VCaP (cell line): ENCODE data around the gene DERA.
"Not testable (repeated sequence)": the region's sequence is repeated elsewhere in the genome, so short reads cannot be mapped to it uniquely, and the experiment has no call there.

Experiments used
- H3K27ac ChIP-seq: fragments of 450-650 bp; 2 replicates; pipeline ENCODE4 v1.5.1; 2017
- CTCF ChIP-seq: fragments of 450-650 bp; conservative IDR thresholded peaks from 2 replicates; pipeline ENCODE4 v1.5.1; 2017; ENCODE audit warnings: mild to moderate bottlenecking, moderate library complexity

Gene DERA

GRCh38 chr12:16002880-16003279 is 91.7 kb downstream of the DERA start:
- TF ChIP-seq CTCF = no peak
- H3K27ac ChIP-seq = no peak overlapping the region

GRCh38 chr12:16003460-16003859 is 92.3 kb downstream of the DERA start:
- H3K27ac ChIP-seq = no peak overlapping the region
- TF ChIP-seq CTCF = no peak

GRCh38 chr12:16006752-16007151 is 95.6 kb downstream of the DERA start:
- TF ChIP-seq CTCF = no peak
- no peak overlapping the region for H3K27ac ChIP-seq

DNA sequence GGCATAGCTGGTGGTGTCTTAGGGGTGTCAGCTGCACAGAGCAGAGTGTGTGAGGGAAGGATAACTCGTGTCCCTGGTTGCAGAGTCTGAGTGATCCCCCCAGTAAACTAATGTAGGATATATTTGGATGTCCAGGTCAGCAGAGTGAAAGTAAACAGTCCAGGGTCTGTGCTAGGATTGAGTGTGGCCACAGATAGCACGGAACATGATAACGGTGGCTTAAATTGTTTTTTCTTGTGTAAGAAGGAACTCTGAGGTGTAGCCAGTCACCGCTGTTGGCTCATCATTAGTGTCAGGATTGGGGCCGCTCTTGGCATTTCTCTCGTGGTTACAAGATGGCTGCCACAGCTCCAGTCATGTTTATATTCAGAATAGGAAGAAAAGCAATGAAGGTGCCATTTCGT is 97.3 kb downstream of the DERA start:
- TF ChIP-seq CTCF = no peak
- H3K27ac ChIP-seq = no peak overlapping the region

GRCh38 chr12:16012117-16012516 is 101.0 kb downstream of the DERA start:
- no peak overlapping the region for H3K27ac ChIP-seq
- TF ChIP-seq CTCF = no peak

- H3K27ac ChIP-seq = not testable (repeated sequence)
These were observed 102.6 kb downstream of the DERA start for GRCh38 chr12:16013722-16014121.

DNA sequence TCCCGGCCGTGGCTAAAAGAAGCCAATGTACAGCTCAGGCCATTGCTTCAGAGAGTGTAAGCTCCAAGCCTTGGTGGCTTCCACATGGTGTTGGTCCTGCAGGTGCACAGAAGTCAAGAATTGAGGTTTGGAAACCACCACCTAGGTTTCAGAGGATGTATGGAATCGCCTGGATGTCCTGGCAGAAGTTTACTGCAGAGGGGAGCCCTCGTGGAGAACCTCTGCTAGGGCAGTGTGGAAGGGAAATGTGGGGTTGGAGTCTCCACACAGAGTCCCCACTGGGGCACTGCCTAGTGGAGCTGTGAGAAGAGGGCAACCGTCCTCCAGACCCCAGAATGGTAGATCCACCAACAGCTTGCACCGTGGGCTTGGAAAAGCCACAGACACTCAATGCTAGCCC is 103.3 kb downstream of the DERA start:
- not testable (repeated sequence) for H3K27ac ChIP-seq

DNA sequence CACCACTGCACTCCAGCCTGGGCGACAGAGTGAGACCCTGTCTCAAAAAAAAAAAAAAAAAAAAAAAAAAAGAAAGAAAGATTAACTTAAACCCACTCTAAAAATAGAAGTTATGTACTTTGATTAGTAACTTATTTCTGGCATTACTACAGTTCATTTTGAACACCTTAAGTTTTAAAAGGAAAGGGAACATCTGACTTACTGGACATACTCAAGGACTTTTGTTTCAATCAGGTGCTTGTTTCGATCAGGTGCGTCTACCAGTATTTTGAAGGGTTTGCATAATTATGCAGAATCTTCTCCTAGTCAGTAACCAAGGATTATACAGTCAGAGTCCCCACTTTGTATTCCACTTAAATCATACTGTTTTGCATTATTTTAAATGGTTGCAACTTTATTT is 105.6 kb downstream of the DERA start:
- no peak for TF ChIP-seq CTCF

GRCh38 chr12:16018306-16018705 is 107.2 kb downstream of the DERA start:
- no peak overlapping the region for H3K27ac ChIP-seq
- no peak for TF ChIP-seq CTCF

More for the DNA sequence above, 105.6 kb downstream of the DERA start:
- H3K27ac ChIP-seq = no peak overlapping the region
